CD4-positive, alpha-beta T cell treated with Interleukin-10 for 1 hour (primary cell): ENCODE data around the gene COBLL1.

Experiments
- DNase-seq: peaks from one replicate; pipeline ENCODE4 v3.0.0-alpha.2; 2020

Gene COBLL1

GRCh38 chr2:164821338-164821737 lies 20.3 kb downstream of the COBLL1 start:
- DNase-seq: no peak

- DNase-seq: no peak
Observed at GRCh38 chr2:164818149-164819136, 23.2 kb downstream of the COBLL1 start.

GRCh38 chr2:164816900-164817299 lies 24.7 kb downstream of the COBLL1 start:
- no peak for DNase-seq

- DNase-seq: no peak
Observed at GRCh38 chr2:164816046-164816445, 25.6 kb downstream of the COBLL1 start.

- DNase-seq: no peak
Observed at GRCh38 chr2:164815071-164815793, 26.4 kb downstream of the COBLL1 start.

GRCh38 chr2:164813535-164813934 lies 28.1 kb downstream of the COBLL1 start:
- no peak for DNase-seq

- DNase-seq: no peak
Observed at GRCh38 chr2:164812378-164812777, 29.2 kb downstream of the COBLL1 start.

- no peak for DNase-seq
Observed at GRCh38 chr2:164811819-164812218, 29.8 kb downstream of the COBLL1 start.

GRCh38 chr2:164810843-164811242 lies 30.8 kb downstream of the COBLL1 start:
- DNase-seq: no peak

GRCh38 chr2:164808776-164809175 lies 32.8 kb downstream of the COBLL1 start:
- no peak for DNase-seq

- no peak for DNase-seq
Observed at GRCh38 chr2:164803776-164804466, 37.7 kb downstream of the COBLL1 start.

GRCh38 chr2:164802095-164802707 lies 39.4 kb downstream of the COBLL1 start:
- DNase-seq: no peak

- no peak for DNase-seq
Observed at GRCh38 chr2:164800572-164800971, 41.1 kb downstream of the COBLL1 start.

GRCh38 chr2:164797627-164798026 lies 44.0 kb downstream of the COBLL1 start:
- DNase-seq: no peak

- no peak for DNase-seq
Observed at GRCh38 chr2:164796999-164797398, 44.6 kb downstream of the COBLL1 start.

- DNase-seq: no peak
Observed at GRCh38 chr2:164794432-164795231, 47.0 kb downstream of the COBLL1 start.

- no peak for DNase-seq
Observed at GRCh38 chr2:164794016-164794415, 47.6 kb downstream of the COBLL1 start.

- no peak for DNase-seq
Observed at GRCh38 chr2:164793529-164793928, 48.1 kb downstream of the COBLL1 start.

GRCh38 chr2:164792316-164793170 lies 49.1 kb downstream of the COBLL1 start:
- DNase-seq: no peak

- DNase-seq: no peak
Observed at GRCh38 chr2:164789968-164790367, 51.7 kb downstream of the COBLL1 start.

GRCh38 chr2:164786787-164787186 lies 54.8 kb downstream of the COBLL1 start:
- no peak for DNase-seq
